Bronchial epithelial cell (primary cell): Measurements from ENCODE around the gene TBC1D9. TPM values are rescaled to one million over a fixed set of nuclear protein-coding genes. Genes with fewer than 3 reads are reported as not detected.

Experiments
- DNase-seq: peaks from one replicate; pipeline ENCODE4 v3.0.0-alpha.2; 2010; ENCODE audit warnings: low read depth
- FAIRE-seq: peaks from 2 replicates; lab custom pipeline; 2011; peaks lifted over from hg19 to GRCh38; lab: Jason Lieb, UNC
- H3K27me3 ChIP-seq: 2 replicates; pipeline ENCODE4 v1.5.1; 2011; ENCODE audit warnings: low read length; ENCODE audit not compliant: control insufficient read depth, insufficient read depth
- H3K36me3 ChIP-seq: 2 replicates; pipeline ENCODE4 v1.5.1; 2011; ENCODE audit warnings: low read length; ENCODE audit not compliant: control insufficient read depth, insufficient read depth
- H3K4me3 ChIP-seq: 2 replicates; pipeline ENCODE4 v1.5.1; 2011; ENCODE audit warnings: mild to moderate bottlenecking, low read depth, low read length, control low read depth
- CTCF ChIP-seq: IDR thresholded peaks from 2 replicates; pipeline ENCODE4 v1.5.1; 2011; ENCODE audit warnings: mild to moderate bottlenecking, moderate library complexity, low read length, control low read depth, inconsistent platforms; ENCODE audit not compliant: insufficient read depth, severe bottlenecking
- total RNA-seq: library from RNA; depleted of rRNA; stranded (reverse); fragments of >200 nt; gene quantifications from 2 replicates; pipeline ENCODE4 v1.2.1, GENCODE V29; 2014

Gene TBC1D9
- total RNA-seq, 1 donor from 2014 or later, result 17.1 TPM

GRCh38 chr4:140729344-140730049 lies 26.7 kb downstream of the TBC1D9 start:
- no peak overlapping the region for H3K4me3 ChIP-seq
- no peaks in the 10 kb centered on the region for H3K36me3 ChIP-seq
- H3K27me3 ChIP-seq, result no peaks in the 10 kb centered on the region
- FAIRE-seq (no peak), DNase-seq (no peak)
- TF ChIP-seq CTCF, result no peak

GRCh38 chr4:140726776-140727500 lies 29.2 kb downstream of the TBC1D9 start:
- no peak for TF ChIP-seq CTCF
- H3K36me3 ChIP-seq, result no peaks in the 10 kb centered on the region
- DNase-seq (peak; percentile 83), FAIRE-seq (no peak)
- no peak overlapping the region for H3K4me3 ChIP-seq
- H3K27me3 ChIP-seq, result no peaks in the 10 kb centered on the region

GRCh38 chr4:140725556-140725955 lies 30.6 kb downstream of the TBC1D9 start:
- Histone ChIP-seq H3K4me3 (no peak overlapping the region), H3K36me3 (no peaks in the 10 kb centered on the region), H3K27me3 (no peaks in the 10 kb centered on the region)
- TF ChIP-seq CTCF, result no peak
- FAIRE-seq (no peak), DNase-seq (no peak)

DNA sequence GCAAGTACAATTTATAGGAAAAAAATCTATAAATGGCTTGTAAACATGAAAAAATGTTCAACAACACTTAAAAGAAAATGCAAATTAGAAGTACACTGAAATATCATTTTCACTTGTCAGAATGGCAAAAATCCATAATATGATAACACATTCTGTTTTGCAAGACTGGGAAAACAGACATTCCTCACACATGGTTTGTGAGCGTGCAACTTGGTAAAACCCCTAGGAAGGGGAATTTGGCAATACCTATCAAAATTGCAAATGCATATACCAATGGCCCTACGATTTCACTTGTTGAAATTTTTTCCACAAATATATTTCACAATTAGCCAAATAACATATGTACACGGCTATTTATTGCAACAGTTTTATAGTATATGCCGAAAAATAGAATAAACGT lies 31.4 kb downstream of the TBC1D9 start:
- DNase-seq, result no peak
- Histone ChIP-seq H3K36me3 (no peaks in the 10 kb centered on the region), H3K27me3 (no peaks in the 10 kb centered on the region), H3K4me3 (no peak overlapping the region)
- FAIRE-seq, result no peak
- no peak for TF ChIP-seq CTCF

DNA sequence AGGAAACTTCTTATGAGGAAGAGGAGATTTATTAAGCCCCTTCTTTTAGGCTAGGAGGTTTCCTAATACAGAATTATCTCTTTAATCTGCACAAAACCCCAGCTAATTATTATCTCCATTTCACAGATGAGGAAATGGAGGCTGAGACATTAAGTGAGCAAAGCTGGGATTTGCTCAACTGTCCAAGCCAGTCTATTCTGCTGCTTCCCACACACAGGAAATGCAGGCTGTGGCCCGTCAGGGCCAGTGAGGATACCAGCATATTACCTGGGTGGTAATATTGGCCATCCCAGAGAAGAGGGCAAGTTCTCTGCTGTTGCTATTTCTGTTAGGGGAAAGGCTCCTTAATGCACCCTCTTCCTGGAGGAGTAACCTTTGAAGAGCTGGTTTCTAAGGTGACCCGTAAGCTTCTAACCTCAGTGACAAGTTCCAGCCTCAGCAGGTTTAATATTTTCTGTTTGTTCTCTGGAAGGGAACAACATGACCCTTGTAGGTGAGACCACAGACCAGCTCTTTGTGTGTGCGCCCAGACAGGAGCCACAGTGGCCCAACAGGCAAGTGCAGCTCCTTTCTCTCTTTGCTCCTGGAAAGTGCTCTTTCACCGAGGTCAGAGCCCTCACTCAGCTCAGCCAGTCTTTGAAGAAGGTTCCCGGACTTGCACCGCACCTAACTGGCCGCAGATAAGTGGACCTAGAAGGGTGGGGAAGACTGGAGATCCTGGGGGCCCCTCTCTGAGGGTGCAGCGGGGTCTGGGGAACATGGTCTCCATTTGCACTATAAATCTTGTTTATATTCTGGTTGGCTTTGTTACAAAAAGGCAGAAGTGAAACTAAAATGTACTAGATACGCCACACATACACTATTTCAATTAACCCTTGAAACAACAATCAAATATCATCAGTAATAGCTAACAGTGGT lies 35.5 kb downstream of the TBC1D9 start:
- H3K27me3 ChIP-seq, result no peaks in the 10 kb centered on the region
- TF ChIP-seq CTCF, result no peak
- DNase-seq (peak; percentile 38), FAIRE-seq (no peak)
- H3K36me3 ChIP-seq, result no peaks in the 10 kb centered on the region
- H3K4me3 ChIP-seq, result no peak overlapping the region
